ENCODE results near the gene PNPLA1. TPM values are rescaled to one million over a fixed set of nuclear protein-coding genes. Genes with fewer than 3 reads are reported as not detected.

PNPLA1 gene
- total RNA-seq, 2 donors from 2014 or later: not detected

- TF ChIP-seq, protein P1, sequence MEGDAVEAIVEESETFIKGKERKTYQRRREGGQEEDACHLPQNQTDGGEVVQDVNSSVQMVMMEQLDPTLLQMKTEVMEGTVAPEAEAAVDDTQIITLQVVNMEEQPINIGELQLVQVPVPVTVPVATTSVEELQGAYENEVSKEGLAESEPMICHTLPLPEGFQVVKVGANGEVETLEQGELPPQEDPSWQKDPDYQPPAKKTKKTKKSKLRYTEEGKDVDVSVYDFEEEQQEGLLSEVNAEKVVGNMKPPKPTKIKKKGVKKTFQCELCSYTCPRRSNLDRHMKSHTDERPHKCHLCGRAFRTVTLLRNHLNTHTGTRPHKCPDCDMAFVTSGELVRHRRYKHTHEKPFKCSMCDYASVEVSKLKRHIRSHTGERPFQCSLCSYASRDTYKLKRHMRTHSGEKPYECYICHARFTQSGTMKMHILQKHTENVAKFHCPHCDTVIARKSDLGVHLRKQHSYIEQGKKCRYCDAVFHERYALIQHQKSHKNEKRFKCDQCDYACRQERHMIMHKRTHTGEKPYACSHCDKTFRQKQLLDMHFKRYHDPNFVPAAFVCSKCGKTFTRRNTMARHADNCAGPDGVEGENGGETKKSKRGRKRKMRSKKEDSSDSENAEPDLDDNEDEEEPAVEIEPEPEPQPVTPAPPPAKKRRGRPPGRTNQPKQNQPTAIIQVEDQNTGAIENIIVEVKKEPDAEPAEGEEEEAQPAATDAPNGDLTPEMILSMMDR (conservative IDR thresholded peaks at IDR 0.05): no peak
- DNase-seq: peak; percentile 34
- 91 to 94% methylated on average over 3 to 4 of the region's 4 CpGs for WGBS, 2 experiments (ENCODE audit: insufficient coverage in 1 of 2, insufficient read length in 1 of 2)
- Mint-ChIP-seq H3K4me1 (peaks cover 11% of the 10 kb centered on the region), H3K27ac (no peak overlapping the region), H3K36me3 (ENCODE audit: low read depth) (no peaks in the 10 kb centered on the region), H3K4me3 (no peak overlapping the region), H3K9me3 (peaks cover under 1% of the 10 kb centered on the region), H3K27me3 (ENCODE audit: insufficient read depth) (no peaks in the 10 kb centered on the region)
- H3K27me3 ChIP-seq (ENCODE audit: control insufficient read depth, insufficient read depth, low read length, poor library complexity, severe bottlenecking): no peaks in the 10 kb centered on the region
- H3K9ac ChIP-seq (ENCODE audit: extremely low read depth, low read length, poor library complexity, severe bottlenecking): no peak overlapping the region
- no peak overlapping the region for H3K4me3 ChIP-seq (ENCODE audit: low read length)
- H3K27ac ChIP-seq (ENCODE audit: low read depth, low read length): no peak overlapping the region
- H3K4me1 ChIP-seq (ENCODE audit: control insufficient read depth, insufficient read depth, low read length): no peaks in the 10 kb centered on the region
- H3K9me3 ChIP-seq (ENCODE audit: control insufficient read depth, low read length): peaks cover 3% of the 10 kb centered on the region
- H3K36me3 ChIP-seq (ENCODE audit: control insufficient read depth, insufficient read depth, low read length): no peaks in the 10 kb centered on the region
These were observed 77.8 kb downstream of the PNPLA1 start for GRCh38 chr6:36347621-36348020.

GRCh38 chr6:36349240-36349639, 79.4 kb downstream of the PNPLA1 start:
- no peaks in the 10 kb centered on the region for H3K36me3 ChIP-seq (ENCODE audit: control insufficient read depth, insufficient read depth, low read length)
- Mint-ChIP-seq H3K27me3 (ENCODE audit: insufficient read depth) (no peaks in the 10 kb centered on the region), H3K4me1 (peaks cover 11% of the 10 kb centered on the region), H3K9me3 (peaks cover 4% of the 10 kb centered on the region), H3K36me3 (ENCODE audit: low read depth) (no peaks in the 10 kb centered on the region), H3K4me3 (no peak overlapping the region), H3K27ac (no peak overlapping the region)
- H3K4me3 ChIP-seq (ENCODE audit: low read length): no peak overlapping the region
- H3K9me3 ChIP-seq (ENCODE audit: control insufficient read depth, low read length): peaks cover 5% of the 10 kb centered on the region
- H3K9ac ChIP-seq (ENCODE audit: extremely low read depth, low read length, poor library complexity, severe bottlenecking): no peak overlapping the region
- TF ChIP-seq, protein P1 (conservative IDR thresholded peaks at IDR 0.05): no peak
- WGBS, 2 experiments (ENCODE audit: insufficient coverage in 1 of 2, insufficient read length in 1 of 2): 89 to 95% methylated on average over 2 to 6 of the region's 6 CpGs
- no peaks in the 10 kb centered on the region for H3K4me1 ChIP-seq (ENCODE audit: control insufficient read depth, insufficient read depth, low read length)
- H3K27me3 ChIP-seq (ENCODE audit: control insufficient read depth, insufficient read depth, low read length, poor library complexity, severe bottlenecking): no peaks in the 10 kb centered on the region
- no peak overlapping the region for H3K27ac ChIP-seq (ENCODE audit: low read depth, low read length)
- DNase-seq: peak; percentile 4

DNA sequence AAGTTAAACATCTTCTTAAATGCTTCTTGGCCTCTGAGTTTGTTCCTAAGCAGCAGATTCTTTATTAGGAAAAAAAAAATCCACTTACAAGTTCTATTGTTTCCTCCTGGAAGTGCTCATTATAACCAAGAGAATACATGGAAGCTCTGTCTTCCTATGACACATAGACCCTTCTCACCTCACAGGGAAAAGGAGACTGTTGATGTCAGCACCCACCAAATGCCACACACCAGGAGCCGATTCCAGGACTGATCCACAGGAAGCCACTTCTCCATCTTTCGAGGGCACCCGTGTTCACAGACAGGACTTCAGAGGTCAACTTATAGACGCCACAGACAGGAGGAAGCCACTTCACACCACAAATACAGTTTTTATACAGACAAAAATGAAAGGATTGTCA, 80.2 kb downstream of the PNPLA1 start:
- no peaks in the 10 kb centered on the region for H3K4me1 ChIP-seq (ENCODE audit: control insufficient read depth, insufficient read depth, low read length)
- Mint-ChIP-seq H3K4me3 (no peak overlapping the region), H3K4me1 (peaks cover 11% of the 10 kb centered on the region), H3K27me3 (ENCODE audit: insufficient read depth) (no peaks in the 10 kb centered on the region), H3K27ac (no peak overlapping the region), H3K36me3 (ENCODE audit: low read depth) (no peaks in the 10 kb centered on the region), H3K9me3 (peaks cover 4% of the 10 kb centered on the region)
- peaks cover 5% of the 10 kb centered on the region for H3K9me3 ChIP-seq (ENCODE audit: control insufficient read depth, low read length)
- H3K36me3 ChIP-seq (ENCODE audit: control insufficient read depth, insufficient read depth, low read length): no peaks in the 10 kb centered on the region
- TF ChIP-seq, protein P1 (conservative IDR thresholded peaks at IDR 0.05): no peak
- H3K4me3 ChIP-seq (ENCODE audit: low read length): no peak overlapping the region
- no peak overlapping the region for H3K9ac ChIP-seq (ENCODE audit: extremely low read depth, low read length, poor library complexity, severe bottlenecking)
- no peaks in the 10 kb centered on the region for H3K27me3 ChIP-seq (ENCODE audit: control insufficient read depth, insufficient read depth, low read length, poor library complexity, severe bottlenecking)
- peak; percentile 23 for DNase-seq
- WGBS, 2 experiments (ENCODE audit: insufficient coverage in 1 of 2, insufficient read length in 1 of 2): 98 to 100% methylated on average over 3 to 4 of the region's 4 CpGs
- no peak overlapping the region for H3K27ac ChIP-seq (ENCODE audit: low read depth, low read length)

Measured in endodermal cell (in vitro differentiated cells).